GM21447 (cell line): ENCODE results near the gene CHRNA3.
"Not testable (repeated sequence)": the region's sequence is repeated elsewhere in the genome, so short reads cannot be mapped to it uniquely, and the experiment has no call there.

ENCODE experiments used
- ATAC-seq: cut with Tn5 transposase; IDR thresholded peaks from one replicate; pipeline ENCODE4 v1.9.1; 2021; ENCODE audit not compliant: unreplicated experiment

The CHRNA3 gene

DNA sequence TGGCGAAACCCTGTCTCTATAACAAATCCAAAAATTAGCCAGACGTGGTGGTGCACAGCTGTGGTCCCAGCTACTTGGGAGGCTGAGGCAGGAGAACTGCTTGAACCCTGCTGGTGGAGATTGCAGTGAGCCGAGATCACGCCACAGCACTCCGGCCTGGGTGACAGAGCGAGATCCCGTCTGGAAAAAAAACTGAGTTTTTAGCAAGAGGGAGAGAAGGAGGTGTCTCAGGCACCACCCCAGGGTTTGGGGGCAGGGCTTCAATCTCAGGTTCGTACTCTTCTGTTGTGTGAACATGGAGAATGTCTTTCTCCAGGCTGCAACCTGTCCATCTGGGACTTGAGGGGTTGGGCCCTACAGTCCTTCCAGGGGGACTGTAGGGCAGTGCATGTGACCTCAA, 2.7 kb downstream of the CHRNA3 start:
- ATAC-seq: no peak

- ATAC-seq: no peak
These were observed 3.3 kb downstream of the CHRNA3 start for GRCh38 chr15:78617516-78617915.

DNA sequence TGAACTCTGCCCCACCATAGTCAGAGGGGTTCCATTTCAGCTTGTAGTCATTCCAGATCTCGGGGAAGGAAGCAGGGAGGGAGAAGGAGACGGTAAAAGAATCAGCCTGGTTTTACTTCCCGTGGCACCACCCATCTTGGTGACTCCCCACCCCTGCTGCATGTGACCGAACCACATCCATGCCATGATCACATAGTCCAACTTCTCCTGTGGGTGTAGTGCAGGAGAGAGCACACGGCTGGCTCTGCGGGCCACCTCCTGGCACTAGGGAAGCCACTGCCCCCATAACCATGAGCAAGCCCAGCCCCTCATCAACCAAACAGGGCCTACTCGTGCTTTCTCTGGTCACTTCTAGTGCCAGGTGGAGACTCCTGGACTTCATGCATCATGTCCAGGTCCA, 3.7 kb downstream of the CHRNA3 start:
- no peak for ATAC-seq

- no peak for ATAC-seq
These were observed 4.3 kb downstream of the CHRNA3 start for GRCh38 chr15:78616506-78616905.

- no peak for ATAC-seq
These were observed 5.6 kb downstream of the CHRNA3 start for GRCh38 chr15:78615151-78615589.

GRCh38 chr15:78614021-78614420, 6.8 kb downstream of the CHRNA3 start:
- ATAC-seq: no peak

- not testable (repeated sequence) for ATAC-seq
These were observed 11.2 kb downstream of the CHRNA3 start for GRCh38 chr15:78609551-78609950.

GRCh38 chr15:78605680-78606079, 15.1 kb downstream of the CHRNA3 start:
- no peak for ATAC-seq

GRCh38 chr15:78605201-78605600, 15.6 kb downstream of the CHRNA3 start:
- no peak for ATAC-seq

- no peak for ATAC-seq
These were observed 16.4 kb downstream of the CHRNA3 start for GRCh38 chr15:78604420-78604819.

DNA sequence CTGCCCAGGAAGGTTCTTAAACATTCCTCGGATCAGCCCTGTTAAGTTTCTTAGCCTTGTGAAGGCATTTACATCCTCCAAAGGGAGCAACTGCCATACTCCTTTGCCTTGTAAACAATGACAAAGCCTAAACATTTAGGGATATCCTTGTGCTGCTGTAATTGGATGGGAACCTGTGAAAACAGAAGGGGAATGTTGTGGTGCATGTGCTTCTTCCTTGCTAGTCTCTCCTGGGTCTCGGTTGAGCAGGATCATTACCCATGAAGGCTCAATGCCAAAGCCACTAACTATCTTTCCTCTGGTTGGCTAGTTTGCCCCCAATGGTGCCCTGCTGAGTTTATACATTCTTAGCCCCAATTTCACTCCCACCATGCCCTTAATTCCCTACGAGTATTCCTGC, 17.3 kb downstream of the CHRNA3 start:
- ATAC-seq: no peak

GRCh38 chr15:78599189-78599588, 21.6 kb downstream of the CHRNA3 start:
- ATAC-seq: no peak

DNA sequence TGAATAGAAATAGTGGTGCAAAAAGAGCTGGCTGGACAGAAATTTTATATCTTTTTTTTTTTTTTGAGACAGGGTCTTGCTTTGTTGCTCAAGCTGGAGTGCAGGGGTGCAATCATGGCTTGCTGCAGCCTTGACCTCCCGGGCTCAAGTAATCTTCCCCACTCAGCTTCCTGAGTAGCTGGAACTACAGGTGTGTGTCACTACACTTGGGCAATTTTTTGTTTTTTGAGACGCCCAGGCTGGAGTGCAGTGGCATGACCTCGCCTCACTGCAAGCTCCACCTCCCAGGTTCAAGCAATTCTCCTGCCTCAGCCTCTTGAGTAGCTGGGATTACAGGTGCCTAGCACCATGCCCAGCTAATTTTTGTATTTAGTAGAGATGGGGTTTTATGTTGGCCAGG, 22.4 kb downstream of the CHRNA3 start:
- ATAC-seq: no peak

DNA sequence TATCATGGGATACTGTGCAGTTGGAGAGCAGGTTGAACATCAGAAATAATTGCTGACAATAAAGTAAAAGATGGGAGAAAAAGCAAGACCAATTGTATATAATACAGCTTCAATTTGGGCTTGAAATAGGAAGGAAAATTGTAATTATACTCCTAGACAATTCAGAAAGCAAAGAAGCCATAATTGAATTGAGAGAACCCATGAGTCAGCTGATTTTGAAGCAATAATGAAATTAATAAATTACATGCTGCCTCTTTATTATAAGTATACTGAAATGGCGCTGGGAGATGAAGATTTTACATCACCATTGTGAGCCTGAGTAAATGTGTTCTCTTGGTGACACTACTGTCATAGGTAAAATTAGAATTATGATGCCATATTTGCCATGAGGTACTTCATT, 23.2 kb downstream of the CHRNA3 start:
- no peak for ATAC-seq

- no peak for ATAC-seq
These were observed 45.9 kb downstream of the CHRNA3 start for GRCh38 chr15:78574944-78575343.

- ATAC-seq: no peak
These were observed 47.4 kb downstream of the CHRNA3 start for GRCh38 chr15:78573416-78573815.

DNA sequence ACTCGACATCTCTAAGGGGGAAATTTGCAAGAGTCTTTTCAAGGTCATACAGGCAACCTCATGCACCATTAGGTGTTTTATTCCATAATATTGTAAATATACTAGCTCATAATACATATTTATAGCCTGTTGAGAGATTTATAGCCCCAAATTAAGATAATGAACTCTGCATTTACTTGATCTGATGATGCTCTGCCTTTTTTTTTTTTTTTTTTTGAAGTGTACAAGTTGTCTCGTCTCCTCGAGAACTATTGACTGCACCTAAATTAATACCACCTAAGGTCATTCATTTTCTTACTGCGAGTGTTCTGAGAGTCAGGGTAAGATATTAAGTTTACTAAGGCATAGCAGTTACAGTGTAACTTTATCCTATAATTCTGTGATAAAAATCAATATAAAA, 49.4 kb downstream of the CHRNA3 start:
- ATAC-seq: no peak

DNA sequence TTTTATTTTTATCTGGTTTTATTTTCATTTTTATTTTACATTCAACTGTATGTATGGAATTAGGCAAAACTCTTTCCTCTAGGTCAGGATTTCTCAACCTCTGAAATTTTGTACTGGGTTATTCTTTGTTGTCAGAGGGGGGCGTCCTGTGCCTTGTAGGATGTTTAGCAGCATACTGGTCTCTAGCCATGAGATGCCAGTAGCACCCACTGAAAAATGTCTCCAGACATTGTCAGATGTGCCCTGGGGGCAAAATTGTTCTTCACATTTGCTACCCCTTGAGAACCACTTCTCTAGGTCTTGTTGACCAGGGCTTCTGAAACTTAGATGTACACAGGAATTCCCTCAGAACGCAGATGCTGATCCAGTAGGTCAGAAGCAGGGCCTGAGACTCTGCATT, 50.1 kb downstream of the CHRNA3 start:
- no peak for ATAC-seq

GRCh38 chr15:78567531-78567930, 53.3 kb downstream of the CHRNA3 start:
- ATAC-seq: no peak

GRCh38 chr15:78565951-78566774, 54.6 kb downstream of the CHRNA3 start:
- peak; percentile 29 for ATAC-seq

DNA sequence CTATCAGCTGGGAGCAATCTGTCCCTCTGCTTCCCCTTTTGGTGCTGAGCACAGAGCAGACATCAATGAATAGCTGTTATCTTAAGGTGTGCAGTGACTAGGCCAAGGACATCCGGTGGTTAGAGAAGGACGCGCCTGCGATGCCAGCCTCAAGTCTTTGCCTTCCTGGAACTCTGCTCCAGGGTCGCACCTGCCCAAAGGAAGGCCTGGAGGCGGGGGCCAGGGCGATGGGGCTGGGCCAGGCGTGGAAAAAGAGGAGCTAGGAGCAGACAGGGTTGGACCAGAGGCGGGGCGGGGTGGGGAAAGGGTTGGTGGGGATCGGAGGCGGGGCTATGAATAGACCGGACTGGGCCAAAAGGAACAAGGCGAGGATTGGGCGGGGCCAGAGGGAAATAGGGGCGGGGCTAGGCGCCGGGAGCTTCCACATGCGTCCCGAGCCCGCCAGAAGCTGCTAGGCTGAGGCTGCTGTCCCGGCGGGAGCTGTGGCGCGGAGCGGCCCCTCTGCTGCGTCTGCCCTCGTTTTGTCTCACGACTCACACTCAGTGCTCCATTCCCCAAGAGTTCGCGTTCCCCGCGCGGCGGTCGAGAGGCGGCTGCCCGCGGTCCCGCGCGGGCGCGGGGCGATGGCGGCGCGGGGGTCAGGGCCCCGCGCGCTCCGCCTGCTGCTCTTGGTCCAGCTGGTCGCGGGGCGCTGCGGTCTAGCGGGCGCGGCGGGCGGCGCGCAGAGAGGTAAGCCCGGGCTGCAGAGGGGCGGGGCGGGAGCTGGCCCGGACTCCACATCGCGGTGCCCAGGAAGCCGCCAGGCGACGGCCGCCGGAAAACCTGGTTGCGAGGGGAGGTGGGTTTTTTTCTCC, 55.5 kb downstream of the CHRNA3 start, which contains the start of gene CHRNA5:
Gene CHRNA5, plus strand, starts transcription at position 424 of the 854 bp plus-strand sequence. Its CDS starts 200 bp downstream, at position 624.
- ATAC-seq: peak; percentile 68

DNA sequence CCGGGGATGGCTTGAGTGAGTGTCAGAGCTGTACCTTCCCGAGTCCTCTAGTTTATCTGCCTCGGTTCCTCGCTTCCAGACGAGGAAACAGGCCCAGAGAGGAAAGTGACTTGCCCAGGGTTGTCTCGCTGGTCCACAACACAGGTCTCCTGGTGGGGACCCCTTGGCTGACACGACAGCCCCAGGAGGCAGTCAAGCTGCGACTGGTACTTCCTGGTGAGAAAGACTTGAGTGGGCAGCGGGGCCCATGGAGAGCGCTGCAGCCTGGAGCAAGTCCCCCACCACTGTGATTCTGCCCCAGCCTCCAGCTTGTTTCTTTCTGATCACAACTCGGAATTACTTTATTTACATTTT, 56.1 kb downstream of the CHRNA3 start:
- ATAC-seq: peak; percentile 9
